Sigmoid colon (tissue), 7 donors: ENCODE data around the gene ALG12. TPM values are rescaled to one million over a fixed set of nuclear protein-coding genes. Genes with fewer than 3 reads are reported as not detected.

Experiments used
- DNase-seq: peaks from one replicate; pipeline ENCODE4 v3.0.0-alpha.2; 2019
- H3K27ac ChIP-seq, 4 donors: fragments of 200-600 bp; sonication (generic); one replicate each; pipeline ENCODE4 v1.5.1; 2016 to 2019; ENCODE audit warnings: mild to moderate bottlenecking in 1 of 4
- H3K27me3 ChIP-seq, 3 donors: fragments of 200-600 bp; sonication (generic); one replicate each; pipeline ENCODE4 v1.5.1; 2019; ENCODE audit warnings: mild to moderate bottlenecking in 1 of 3
- H3K36me3 ChIP-seq, 4 donors: fragments of 200-600 bp; sonication (generic); one replicate each; pipeline ENCODE4 v1.5.1; 2016 to 2019
- H3K4me1 ChIP-seq, 4 donors: fragments of 200-600 bp; sonication (generic); one replicate each; pipeline ENCODE4 v1.5.1; 2017 to 2019
- H3K4me3 ChIP-seq, 4 donors: fragments of 200-600 bp; sonication (generic); one replicate each; pipeline ENCODE4 v1.5.1; 2017 to 2019; ENCODE audit warnings: mild to moderate bottlenecking in 2 of 4, moderate library complexity in 1 of 4
- H3K9me3 ChIP-seq, 4 donors: fragments of 200-600 bp in 3 of 4; sonication (generic) in 3 of 4; one replicate each; pipeline versions ENCODE4 v1.5.1 to v1.6.1; 2013 to 2019
- EP300 ChIP-seq, 4 donors: sonication (generic); formaldehyde crosslinking; IDR thresholded peaks; one replicate each; pipeline ENCODE4 v1.6.1; 2017; ENCODE audit warnings: antibody characterized with exemption in 4 of 4
- POLR2A ChIP-seq, 2 donors: fragments of 450-650 bp; IDR thresholded peaks; one replicate each; pipeline ENCODE4 v1.6.1; 2016; ENCODE audit warnings: antibody characterized with exemption in 2 of 2, mild to moderate bottlenecking in 2 of 2, moderate library complexity in 2 of 2
- POLR2AphosphoS5 ChIP-seq, 4 donors: sonication (generic); formaldehyde crosslinking; IDR thresholded peaks; one replicate each; pipeline ENCODE4 v1.6.1; 2017; ENCODE audit warnings: antibody characterized with exemption in 4 of 4
- WGBS, 2 donors: extraction: QIAGEN DNeasy Blood & Tissue Kit; methylation state at CpG; one replicate each; pipeline ENCODE4 v1.1.7; 2013; 5-methylcytosine and 5-hydroxymethylcytosine counted together
- intact Hi-C: fragments of 100-400 bp; cut with DNase I; formaldehyde crosslinking; loops from one replicate; pipeline ENCODE4 v1.15.1; 2023
- polyA plus RNA-seq, 3 donors: library from polyadenylated mRNA; stranded (reverse); fragments of 200-250 nt; gene quantifications; one replicate each; pipeline ENCODE4 v1.2.3, GENCODE V29; 2013
- total RNA-seq, 4 donors: library from RNA; depleted of rRNA; stranded (reverse); fragments of >200 nt; gene quantifications; one replicate each; pipeline ENCODE4 v1.1.0, GENCODE V29; 2016
- TF ChIP-seq, protein P1 (sequence below), 4 experiments: fragments of 450-650 bp in 3 of 4; fragments of 200-600 bp in 1 of 4; IDR thresholded peaks; one replicate each; pipeline ENCODE4 v1.5.1; 2016 to 2019; ENCODE audit warnings: antibody characterized with exemption in 4 of 4, mild to moderate bottlenecking in 3 of 4, moderate library complexity in 2 of 4
- donor health status: healthy with polysubstance abuse.
- donor health status: Bipolar disorder and iron deficiency.
- donor health status: healthy.

ALG12 gene
- total and polyA plus RNA-seq, 7 donors = 1.8 to 23.9 (median 14.4) TPM

DNA sequence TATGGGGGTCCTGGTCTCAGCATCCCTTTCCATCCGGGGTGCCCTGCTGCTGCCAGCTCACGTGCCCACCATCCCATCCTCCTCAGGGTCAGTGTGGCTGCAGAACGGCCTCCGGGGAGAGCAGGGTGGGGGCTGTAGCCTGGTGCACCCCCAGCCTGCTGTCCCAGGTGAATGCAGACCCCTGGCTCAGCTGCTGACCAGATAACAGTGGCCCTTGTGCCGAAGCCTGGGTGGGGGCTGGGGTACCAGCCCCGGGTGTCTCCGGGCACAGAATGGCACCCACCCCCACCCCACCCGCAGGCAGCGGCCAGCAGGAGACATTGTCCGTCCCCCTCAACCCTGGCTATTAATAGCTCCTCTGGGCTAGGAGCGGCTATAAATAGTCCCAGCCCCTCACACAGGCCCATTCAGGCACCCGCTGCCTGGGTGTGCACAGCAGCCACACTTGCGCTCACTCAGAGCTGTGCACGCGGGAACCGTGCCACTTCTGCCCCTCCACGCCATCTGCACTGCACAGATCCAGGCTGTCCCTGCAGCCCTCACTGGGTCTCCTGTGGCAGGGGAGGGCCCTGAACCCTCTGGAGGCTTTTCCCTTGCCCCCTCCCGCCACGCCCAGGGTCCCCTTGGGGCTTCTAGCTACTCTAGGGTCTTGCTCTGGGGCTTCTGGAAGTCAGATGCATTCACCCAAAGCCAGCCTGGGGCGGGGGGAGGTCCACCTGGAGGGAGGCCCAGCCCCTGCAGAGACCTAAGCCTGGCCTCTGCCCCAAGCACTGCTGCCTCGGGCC is 18.9 kb upstream of the ALG12 start:
- peak overlapping the region in 2 of 4 donors; percentile 60 to 61 for H3K4me3 ChIP-seq
- WGBS, 2 donors = 62 to 79% methylated on average over 21 of the region's 21 CpGs
- no peak for DNase-seq
- peaks cover 0 to 47% (median 43%) of the 10 kb centered on the region in 4 donors for H3K4me1 ChIP-seq
- no peaks in the 10 kb centered on the region for H3K9me3 ChIP-seq
- H3K27me3 ChIP-seq = no peaks in the 10 kb centered on the region
- peak overlapping the region; percentile 88 to 96 (median 90) for H3K27ac ChIP-seq
- TF ChIP-seq POLR2AphosphoS5 (IDR thresholded peaks at IDR 0.05) = peak in 3 of 4 donors; percentile 27 to 56 (median 54)
- no peak for TF ChIP-seq EP300 (IDR thresholded peaks at IDR 0.05)
- intact Hi-C loops = loop anchor here (1.0 kb wide), 1 partner anchor 23 kb away; the partner anchor contains the start of gene PIM3
- no peaks in the 10 kb centered on the region for H3K36me3 ChIP-seq

DNA sequence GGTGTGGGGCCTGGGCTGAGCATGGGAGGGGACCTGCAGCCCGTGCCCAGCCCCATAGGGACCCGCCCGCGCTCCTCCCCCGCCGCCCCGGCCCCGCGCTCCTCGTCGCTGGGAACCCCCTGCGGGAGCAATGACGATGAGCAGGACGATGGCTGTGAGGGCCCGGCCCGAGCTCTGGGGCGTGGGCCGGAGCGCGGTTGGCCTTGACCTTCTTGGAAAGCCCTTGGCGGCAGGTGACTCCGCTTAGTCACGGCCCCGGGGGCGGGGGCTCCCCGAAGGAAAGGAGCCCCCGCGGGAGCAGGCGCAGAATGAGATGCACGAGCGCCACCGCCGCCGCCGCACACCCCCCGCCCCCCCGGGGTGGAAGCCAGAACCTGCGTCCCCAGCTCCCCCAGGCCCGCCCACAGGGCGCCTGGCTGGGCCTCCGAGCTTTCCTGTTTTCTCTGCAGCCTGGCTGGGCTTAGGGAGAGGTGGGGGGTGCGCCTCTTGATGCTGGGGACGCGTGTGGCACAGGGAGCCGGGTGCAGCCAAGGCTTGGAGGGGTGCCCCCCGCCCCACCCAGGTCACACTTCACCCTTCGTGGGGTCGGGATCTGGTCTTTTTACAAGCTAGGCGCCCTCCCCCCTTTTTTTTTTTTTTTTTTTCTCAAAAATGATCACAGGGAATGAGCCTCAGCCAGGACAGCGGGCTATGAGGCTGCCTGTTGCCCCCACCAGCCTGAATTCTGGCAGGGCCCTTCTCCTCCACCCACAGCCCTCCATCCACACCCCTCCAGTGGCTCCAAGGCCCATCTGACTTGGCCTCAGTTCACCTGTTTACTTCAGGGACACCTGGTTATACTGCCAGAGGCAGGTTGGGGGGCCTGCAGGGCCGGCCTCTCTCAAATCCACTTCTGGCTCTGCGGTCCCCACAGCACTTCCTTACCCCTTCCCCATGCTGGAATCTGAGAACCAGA is 18.1 kb upstream of the ALG12 start:
- no peaks in the 10 kb centered on the region for H3K27me3 ChIP-seq
- peak; percentile 97 for DNase-seq
- peak overlapping the region; percentile 41 to 61 (median 58) for H3K4me3 ChIP-seq
- H3K36me3 ChIP-seq = no peaks in the 10 kb centered on the region
- peaks cover 0 to 47% (median 43%) of the 10 kb centered on the region in 4 donors for H3K4me1 ChIP-seq
- TF ChIP-seq POLR2A (IDR thresholded peaks at IDR 0.05) (peak; percentile 23 to 40), EP300 (IDR thresholded peaks at IDR 0.05) (peak in 2 of 4 donors; percentile 44 to 52), POLR2AphosphoS5 (IDR thresholded peaks at IDR 0.05) (peak; percentile 69 to 88 (median 78))
- TF ChIP-seq, protein P1, sequence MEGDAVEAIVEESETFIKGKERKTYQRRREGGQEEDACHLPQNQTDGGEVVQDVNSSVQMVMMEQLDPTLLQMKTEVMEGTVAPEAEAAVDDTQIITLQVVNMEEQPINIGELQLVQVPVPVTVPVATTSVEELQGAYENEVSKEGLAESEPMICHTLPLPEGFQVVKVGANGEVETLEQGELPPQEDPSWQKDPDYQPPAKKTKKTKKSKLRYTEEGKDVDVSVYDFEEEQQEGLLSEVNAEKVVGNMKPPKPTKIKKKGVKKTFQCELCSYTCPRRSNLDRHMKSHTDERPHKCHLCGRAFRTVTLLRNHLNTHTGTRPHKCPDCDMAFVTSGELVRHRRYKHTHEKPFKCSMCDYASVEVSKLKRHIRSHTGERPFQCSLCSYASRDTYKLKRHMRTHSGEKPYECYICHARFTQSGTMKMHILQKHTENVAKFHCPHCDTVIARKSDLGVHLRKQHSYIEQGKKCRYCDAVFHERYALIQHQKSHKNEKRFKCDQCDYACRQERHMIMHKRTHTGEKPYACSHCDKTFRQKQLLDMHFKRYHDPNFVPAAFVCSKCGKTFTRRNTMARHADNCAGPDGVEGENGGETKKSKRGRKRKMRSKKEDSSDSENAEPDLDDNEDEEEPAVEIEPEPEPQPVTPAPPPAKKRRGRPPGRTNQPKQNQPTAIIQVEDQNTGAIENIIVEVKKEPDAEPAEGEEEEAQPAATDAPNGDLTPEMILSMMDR (IDR thresholded peaks at IDR 0.05) = no peak
- intact Hi-C loops = loop anchor here (1.0 kb wide), 1 partner anchor 24 kb away; the partner anchor contains the start of gene PIM3
- peak overlapping the region; percentile 88 to 96 (median 90) for H3K27ac ChIP-seq
- H3K9me3 ChIP-seq = no peaks in the 10 kb centered on the region
- 4% methylated on average over 52 of the region's 52 CpGs for WGBS, 2 donors

DNA sequence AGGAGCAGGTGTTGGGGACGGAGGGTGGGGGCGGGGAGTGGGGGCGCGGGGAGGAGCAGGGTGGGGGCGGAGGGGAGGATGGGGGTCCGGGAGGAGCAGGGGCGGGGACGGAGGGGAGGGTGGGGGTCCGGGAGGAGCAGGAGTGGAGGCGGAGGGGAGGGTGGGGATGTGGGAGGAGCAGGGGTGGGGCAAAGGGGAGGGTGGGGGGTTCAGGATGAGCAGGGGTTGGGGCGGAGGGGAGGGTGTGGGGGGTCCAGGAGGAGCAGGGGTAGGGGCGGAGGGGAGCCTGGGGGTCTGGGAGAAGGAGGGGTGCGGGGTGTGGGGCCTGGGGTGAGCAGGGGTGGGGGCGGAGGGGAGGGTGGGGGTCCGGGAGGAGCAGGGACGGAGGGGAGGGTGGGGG is 17.3 kb upstream of the ALG12 start:
- Histone ChIP-seq H3K4me3 (peak overlapping the region; percentile 41 to 61 (median 58)), H3K27me3 (no peaks in the 10 kb centered on the region), H3K36me3 (no peaks in the 10 kb centered on the region), H3K4me1 (peaks cover 0 to 47% (median 43%) of the 10 kb centered on the region in 4 donors), H3K27ac (peak overlapping the region; percentile 88 to 96 (median 90)), H3K9me3 (no peaks in the 10 kb centered on the region)
- WGBS, 2 donors = 4 to 7% methylated on average over 15 to 16 of the region's 16 CpGs
- DNase-seq = no peak
- TF ChIP-seq EP300 (IDR thresholded peaks at IDR 0.05) (no peak), POLR2AphosphoS5 (IDR thresholded peaks at IDR 0.05) (no peak), POLR2A (IDR thresholded peaks at IDR 0.05) (no peak)
- TF ChIP-seq, protein P1 (IDR thresholded peaks at IDR 0.05) = no peak
- intact Hi-C loops = no loop called here

- peak in 1 of 4 donors; percentile 23 for TF ChIP-seq POLR2AphosphoS5 (IDR thresholded peaks at IDR 0.05)
- TF ChIP-seq, protein P1 (IDR thresholded peaks at IDR 0.05) = no peak
- no peak for TF ChIP-seq EP300 (IDR thresholded peaks at IDR 0.05)
- H3K4me3 ChIP-seq = peak overlapping the region; percentile 41 to 61 (median 58)
- H3K9me3 ChIP-seq = no peaks in the 10 kb centered on the region
- intact Hi-C loops = loop anchor here (5.0 kb wide), 1 partner anchor 267 kb away; the partner anchor contains the start of gene SELENOO
- peak; percentile 93 for DNase-seq
- WGBS, 2 donors = 4 to 5% methylated on average over 56 of the region's 56 CpGs
- H3K27ac ChIP-seq = peak overlapping the region; percentile 88 to 96 (median 90)
- H3K36me3 ChIP-seq = no peaks in the 10 kb centered on the region
- H3K27me3 ChIP-seq = no peaks in the 10 kb centered on the region
- H3K4me1 ChIP-seq = peaks cover 0 to 47% (median 44%) of the 10 kb centered on the region in 4 donors
Measured at GRCh38 chr22:49934891-49935557, 16.8 kb upstream of the ALG12 start.
